ENCODE measurements around the gene TEAD1.

Gene TEAD1

DNA sequence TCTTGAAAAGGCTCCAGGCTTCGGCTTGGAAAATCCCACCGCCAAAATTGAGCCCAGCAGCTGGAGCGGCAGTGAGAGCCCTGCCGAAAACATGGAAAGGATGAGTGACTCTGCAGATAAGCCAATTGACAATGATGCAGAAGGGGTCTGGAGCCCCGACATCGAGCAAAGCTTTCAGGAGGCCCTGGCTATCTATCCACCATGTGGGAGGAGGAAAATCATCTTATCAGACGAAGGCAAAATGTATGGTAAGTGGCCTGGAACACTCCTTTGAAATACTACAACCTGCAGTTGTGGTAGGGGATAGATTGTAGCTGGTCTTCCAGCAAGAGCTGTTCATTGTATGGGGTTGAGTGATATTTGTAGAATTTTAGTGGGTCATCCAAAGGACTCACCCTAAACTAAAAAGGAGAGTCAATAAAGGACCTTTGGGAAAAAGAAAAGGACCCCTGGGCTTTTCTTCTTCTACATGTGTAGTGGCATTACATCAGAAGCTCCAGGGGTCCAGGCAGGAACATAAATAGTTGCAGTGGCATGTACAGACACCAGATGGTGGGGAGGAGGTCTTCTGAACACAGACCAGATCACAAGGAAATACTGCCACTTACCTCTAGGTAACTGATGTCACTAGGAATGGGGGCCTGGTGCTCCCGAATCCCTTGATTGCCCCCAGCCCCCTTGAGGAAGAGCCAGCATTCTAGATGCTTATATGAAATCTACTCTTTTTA is 90.1 kb downstream of the TEAD1 start:
- DNase-seq (ENCODE audit: low read depth) = no peak

DNA sequence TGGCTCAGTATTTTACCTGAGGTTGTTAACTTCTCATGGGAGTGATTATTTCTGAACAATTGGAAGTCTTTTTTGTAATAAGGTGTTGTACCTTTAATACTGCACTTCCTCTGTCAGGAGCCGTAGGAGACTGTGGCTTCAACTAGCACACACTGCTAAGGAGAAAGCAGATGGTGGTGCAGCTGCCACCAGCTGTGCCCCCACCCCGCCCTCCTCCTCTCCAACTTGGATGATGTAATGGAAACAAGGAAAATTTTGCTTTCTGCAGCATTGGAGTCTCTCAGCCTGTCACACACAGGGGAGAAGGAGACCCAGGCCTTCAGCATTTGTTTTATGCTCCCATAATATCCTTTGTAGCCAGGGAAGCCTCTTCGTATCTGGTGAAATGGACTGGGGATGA is 91.2 kb downstream of the TEAD1 start:
- no peak for DNase-seq (ENCODE audit: low read depth)

DNA sequence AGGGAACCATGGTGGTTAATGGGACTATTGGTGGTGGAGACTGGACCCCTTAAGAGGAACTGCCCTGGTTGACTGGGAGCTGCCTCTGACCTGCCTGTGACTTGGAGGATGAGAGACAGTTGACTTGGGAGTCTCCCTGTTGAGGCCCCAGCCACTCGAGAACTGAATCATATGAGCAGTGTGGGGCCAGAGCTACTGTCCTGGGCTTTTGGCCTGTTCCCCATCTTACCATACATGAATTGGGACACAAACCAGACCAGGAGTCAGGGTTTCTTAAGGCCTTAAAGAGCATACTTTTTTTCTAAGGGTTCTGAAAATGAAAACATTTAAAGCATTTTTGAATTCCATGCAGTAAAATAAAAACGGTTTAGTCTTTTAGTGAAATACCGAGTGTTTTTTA is 92.8 kb downstream of the TEAD1 start:
- no peak for DNase-seq (ENCODE audit: low read depth)

DNA sequence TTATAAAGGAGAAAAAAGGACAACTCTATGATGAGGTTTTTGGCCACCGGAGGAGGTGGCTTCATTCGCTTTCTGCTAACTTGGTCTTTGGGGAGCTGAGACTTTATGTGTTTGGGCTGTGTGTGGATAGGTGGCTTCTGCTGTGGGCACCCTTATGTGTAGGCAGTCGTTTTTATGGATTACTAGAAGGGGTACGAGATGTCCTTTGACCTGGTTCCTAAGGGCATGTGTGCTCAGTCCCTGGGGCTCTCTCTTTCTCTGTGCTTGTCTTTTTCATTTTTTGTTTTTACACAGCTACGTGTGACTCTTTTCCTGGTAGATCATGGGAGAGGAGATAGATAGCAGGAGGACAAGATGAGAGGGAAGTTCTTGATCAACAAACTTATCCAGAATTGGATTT is 93.4 kb downstream of the TEAD1 start:
- no peak for DNase-seq (ENCODE audit: low read depth)

DNA sequence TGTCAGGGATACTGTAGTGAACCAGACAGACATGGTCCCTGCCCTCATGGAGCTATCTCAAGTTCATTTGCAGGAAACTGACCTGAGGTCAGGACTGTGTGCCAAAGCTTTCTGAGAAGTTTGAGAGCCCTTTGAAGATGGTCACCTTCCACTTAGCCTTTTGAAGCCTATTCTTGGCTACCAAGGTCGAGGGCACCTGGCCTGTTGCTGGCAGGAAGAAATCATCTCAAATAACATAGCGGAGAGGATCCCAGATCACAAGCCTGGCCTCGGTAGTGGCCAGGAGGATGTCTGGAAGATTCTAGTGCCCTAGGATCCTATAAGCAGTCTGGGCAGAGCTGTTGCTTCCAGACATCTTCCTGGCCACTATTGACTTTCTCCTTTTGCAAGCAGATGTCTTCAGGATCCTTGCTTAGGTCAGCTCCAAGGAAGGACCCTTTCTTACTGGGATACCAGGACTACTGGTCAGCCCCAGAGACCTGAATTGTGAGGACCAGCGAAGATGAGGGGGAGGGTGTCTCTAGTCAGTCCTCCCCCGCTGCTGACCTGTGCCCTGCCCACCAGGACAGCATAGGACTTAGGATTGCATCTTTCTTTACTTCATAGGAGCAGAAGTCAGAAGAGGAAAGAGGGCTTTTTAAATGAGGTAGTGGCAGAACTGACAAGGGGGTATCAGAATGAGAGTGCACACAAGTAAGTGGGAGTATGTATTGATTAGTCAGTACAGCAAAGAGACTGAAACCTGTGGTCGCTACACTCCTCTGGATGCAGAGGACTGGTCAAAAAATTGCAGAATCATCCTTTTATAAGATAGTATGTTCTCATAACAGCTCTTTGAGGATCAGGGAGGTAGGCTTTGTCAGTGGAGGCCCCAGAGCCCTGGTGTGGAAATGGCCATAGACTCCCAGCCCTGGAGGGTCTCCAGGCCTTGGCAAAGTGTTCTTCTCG is 94.8 kb downstream of the TEAD1 start:
- no peak for DNase-seq (ENCODE audit: low read depth)

DNA sequence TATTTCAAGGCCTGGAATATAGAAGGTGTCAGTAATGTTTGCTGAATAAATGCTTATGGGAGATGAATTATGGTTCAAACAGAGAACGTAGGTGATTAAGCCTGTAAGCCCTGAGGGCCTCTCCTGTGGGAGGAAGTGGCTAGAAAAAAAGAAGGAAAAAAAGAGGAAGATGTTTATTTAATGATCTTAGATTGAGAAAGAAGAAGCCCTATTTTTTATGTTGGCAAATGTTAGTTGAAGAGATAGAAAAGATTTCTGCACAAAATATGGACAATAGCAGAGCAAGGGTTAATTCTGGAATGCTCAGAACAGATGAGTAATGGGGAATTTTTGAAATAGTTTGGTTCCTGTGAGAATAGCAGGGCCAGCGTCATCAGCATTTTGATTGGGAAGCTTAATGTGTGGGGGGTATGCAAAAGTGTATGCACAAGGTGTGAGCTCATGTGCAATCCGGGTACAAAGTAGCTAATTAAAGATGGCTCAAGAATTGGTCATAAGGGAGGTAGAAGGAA is 95.7 kb downstream of the TEAD1 start:
- no peak for DNase-seq (ENCODE audit: low read depth)

DNA sequence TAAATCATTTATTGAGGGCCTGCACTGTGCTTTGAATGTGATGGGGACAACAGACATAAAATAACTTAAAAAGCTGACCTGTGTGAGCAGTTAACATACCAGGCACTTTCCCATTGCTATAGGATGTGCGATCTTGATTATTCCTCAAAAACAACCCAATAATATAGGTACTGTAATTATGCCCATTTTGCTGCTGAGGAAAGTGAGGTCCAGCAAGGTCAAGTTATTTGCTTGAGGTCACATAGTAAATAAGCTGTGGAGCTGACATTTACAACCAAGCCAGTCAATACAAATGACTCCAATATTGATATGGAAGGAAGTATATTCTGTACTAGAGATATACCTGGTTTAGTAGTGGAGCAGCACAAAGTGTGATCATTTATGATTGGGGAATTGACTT is 96.2 kb downstream of the TEAD1 start:
- no peak for DNase-seq (ENCODE audit: low read depth)

DNA sequence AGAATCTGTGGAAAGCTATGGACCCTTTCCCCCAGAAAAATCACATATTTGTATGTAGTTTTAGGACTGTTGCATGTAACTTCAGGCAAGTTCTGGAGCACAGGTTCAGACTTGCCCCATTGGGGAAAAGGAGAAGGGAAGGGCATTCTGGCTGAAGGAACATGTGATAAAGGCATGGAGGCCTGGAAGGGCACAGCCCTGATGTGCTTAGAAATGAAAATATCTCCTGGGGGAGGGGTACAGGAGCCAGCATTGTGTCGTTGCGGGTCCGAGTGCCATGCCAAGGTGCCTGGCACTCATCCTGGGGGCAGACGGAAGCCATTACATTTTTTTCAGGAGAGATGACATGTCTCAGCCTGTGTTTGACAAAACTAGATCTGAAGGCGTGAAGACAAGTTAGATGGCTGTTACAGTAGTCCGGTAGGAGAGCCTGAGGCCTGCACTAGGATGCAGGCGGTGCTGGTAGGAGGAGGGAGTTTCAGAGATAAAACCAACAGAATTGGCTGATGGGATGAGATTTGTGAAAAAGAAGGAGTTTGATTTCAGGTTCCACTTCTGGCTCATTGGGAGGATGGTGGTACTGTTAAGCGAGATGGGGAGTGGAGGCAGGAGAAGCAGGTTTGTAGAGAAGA is 96.9 kb downstream of the TEAD1 start:
- no peak for DNase-seq (ENCODE audit: low read depth)

DNA sequence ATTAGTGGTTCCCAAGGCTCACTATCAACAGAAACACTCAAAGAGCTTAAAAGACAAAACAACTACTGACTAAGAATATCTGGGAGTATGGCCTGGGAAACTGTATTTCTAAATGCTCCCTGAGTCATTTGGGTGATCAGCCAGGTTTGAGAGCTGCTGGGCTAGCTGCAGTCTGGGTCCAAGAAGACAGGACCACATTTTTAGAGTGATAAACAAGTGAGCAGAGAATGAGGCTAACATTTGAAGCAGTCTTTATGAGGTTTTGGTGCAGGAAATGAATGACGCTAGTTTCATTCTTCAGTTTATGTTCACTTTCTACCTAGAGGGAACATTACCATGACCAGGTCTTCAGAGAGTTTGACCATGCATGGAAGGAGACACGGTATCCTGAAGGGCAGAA is 97.7 kb downstream of the TEAD1 start:
- DNase-seq (ENCODE audit: low read depth) = no peak

DNA sequence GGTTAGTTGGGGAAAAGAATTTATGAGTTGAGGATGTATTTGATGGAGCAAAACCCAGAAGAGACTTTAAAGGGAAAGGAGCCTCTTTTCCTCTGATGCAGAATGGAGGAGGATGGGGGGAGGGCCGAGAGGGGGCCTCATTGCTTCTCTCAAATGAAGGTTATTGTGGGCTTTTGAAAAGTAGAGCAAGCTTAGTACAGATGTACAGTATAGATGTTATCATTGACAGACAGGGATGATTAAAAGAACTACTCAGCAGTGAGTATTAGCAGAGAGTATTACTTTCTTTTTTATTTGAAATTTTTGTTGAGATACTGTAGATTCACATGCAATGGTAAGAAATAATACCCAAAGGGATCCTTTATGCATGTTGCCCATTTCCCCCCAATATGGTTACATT is 98.1 kb downstream of the TEAD1 start:
- DNase-seq (ENCODE audit: low read depth) = no peak

DNA sequence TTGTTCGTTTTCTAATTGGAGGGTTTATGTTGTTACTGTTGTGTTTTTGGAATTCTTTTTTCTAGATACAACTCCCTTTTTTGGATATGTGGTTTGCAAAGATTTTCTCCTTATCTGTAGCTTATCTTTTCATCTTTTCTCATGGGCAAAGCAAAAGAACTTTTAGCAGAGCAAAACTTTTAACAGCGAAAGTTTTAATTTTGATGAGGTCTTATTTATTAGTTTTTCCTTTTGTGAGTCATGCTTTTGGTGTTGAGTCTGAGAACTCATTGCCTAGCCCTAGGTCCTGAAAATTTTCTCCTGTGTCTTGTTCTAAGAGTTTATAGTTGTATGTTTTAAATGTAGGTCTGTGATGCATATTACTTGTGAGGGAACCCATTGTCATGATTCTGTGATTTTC is 99.4 kb downstream of the TEAD1 start:
- no peak for DNase-seq (ENCODE audit: low read depth)

DNA sequence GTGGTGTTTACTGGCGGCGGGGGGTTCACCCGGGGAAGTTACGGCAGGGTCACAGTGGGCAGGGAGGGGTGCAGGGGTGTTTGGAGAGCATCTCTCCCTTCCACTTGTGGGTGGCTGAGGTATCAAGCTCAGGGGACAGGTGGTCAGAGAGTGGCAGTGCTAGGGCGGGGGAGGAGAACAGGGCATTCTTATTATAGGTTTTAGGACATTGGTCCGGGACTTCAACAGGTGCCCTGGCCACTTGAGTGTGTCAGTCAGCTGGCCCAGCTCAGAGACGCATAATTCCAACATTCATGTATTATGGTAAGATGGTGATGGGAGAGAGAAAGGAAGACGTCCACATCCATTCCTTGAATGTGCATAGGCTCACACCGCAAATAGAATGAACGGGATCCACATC is 101.7 kb downstream of the TEAD1 start:
- DNase-seq (ENCODE audit: low read depth) = no peak

DNA sequence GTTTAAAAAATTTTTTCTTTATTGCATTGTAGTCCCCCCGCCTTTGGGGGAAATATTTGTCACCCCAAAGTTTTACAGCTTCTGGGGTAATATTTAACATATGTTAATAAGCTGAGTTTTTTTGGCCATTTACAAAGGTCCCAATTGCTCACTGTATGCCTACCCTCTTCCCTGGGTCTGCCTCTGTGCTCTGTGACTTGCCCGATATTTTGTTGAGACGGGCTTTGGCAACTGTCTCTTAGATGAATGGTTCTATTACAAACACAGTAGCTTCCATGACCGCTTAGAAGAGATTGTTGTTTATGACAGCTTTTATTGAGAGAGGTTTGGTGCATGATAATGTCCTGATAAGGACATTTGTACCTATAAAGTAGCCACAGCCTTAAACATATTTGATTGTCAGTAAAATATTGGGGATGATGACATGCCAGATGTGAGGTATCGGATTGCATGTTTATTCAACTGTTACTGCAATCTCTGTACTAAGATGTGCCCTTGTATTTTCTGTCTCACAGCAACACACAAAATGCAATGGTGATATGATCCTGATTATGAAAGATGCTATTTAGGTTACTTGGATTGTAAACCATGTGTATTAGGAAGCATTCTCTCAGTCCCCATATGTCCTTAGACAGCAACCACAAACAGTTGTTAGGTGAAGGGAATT is 103.1 kb downstream of the TEAD1 start:
- DNase-seq (ENCODE audit: low read depth) = no peak

DNA sequence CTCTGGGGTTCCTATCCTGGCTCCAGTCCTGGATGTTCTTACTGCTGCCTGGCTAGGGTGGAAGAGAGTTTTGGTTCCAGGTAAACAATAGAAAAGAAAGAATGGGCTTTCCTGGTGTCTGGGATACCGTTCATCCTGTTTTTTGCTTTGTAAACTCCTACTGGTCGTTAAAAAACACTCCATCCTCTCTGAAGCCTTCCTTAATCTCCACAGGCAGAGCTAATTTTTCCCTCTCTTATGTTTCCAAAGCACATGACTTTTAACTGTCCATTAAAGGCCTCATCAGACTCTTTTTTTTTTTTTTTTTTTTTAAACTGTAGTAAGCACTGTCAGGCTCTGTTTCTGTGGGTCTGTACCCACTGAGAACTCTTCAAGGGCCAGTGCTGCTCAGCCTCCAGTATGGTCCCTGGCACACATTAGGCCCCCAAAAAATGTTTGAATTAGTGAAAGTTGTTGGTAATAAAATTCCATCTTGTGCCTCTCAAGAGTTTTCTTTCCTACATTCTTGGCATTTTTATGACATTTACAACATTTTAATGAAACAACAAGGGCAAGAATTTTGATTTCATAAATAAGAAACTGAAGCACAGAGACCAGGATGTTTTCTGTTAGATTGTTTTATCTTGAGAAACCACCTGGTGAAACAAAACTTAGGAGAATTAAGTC is 104.2 kb downstream of the TEAD1 start:
- no peak for DNase-seq (ENCODE audit: low read depth)

DNA sequence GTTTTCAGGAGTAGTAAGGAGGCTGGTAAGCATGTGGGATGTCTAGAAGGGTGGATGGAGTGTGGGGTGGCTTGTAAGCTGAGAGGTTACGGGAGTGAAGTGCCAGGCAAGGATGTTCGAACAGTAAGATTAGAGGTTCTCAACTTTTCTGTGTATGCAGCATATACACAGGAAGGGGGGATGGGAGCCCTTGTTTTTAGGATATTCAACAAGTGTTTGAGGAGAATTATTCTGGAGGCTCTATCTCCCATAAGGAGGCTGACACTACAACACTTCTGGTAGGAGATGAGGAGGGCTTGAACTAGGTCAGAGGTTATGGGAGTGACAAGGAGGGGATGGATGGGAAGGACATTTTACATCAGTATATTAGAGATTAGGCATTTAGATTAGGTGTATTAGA is 109.5 kb downstream of the TEAD1 start:
- no peak for DNase-seq (ENCODE audit: low read depth)

DNA sequence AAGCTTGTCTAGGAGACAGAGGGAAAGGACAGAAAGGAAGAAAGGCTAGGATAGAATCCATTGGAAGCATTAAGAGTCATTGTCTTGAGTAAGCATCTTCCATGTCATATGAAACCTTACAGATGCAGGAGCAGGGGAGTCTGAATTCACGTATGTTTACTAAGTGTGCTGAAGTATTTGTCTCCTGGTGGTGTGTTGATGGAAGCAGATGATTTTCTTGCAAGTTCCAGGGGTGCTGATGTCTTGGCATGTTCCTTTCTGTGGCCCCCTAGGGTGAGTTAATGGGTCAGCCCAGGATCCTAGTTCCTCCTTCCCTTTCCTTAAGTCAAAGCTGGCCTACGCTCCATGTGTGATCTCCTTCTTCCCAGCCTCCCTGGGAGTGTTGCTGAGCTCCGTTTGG is 110.2 kb downstream of the TEAD1 start:
- DNase-seq (ENCODE audit: low read depth) = no peak

DNA sequence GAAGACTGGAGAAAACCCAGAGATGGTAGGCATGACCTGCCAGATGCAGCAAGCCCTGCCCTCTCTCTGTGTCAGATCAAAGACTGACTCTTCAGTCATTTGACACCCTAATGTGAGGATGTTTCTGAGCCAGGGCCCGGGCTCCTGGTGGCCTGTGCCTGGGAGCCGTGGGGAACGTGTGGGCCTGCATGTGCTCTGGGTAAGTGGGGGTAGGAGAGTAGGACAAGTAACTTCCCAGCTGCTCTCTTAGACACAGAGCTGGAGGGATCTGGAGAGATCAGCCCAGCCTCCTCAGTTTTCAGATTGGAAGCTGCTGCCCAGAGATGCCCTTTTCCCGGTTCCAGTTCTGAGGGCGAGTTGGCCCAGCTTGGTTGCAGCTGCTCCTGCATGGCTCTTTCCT is 110.8 kb downstream of the TEAD1 start:
- no peak for DNase-seq (ENCODE audit: low read depth)

DNA sequence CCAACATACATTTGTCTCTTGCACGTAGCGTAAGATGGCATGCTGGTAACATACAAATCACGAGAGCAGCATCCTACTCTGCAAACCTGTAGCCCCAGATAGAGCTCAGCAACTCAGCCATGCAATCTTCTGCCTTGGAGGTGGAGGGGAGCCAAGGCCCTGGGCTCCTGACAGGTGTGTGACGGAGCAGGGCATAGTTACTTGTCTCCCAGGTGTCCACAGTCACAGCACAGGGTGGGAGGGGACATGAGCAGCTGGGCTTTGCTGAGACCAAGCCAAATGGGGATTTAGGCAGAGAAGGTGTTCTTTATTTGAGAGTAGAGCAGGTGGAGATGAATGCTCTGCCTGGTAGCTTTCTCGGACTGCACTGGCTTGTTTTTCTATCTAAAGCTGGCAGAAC is 111.7 kb downstream of the TEAD1 start:
- DNase-seq (ENCODE audit: low read depth) = no peak

DNA sequence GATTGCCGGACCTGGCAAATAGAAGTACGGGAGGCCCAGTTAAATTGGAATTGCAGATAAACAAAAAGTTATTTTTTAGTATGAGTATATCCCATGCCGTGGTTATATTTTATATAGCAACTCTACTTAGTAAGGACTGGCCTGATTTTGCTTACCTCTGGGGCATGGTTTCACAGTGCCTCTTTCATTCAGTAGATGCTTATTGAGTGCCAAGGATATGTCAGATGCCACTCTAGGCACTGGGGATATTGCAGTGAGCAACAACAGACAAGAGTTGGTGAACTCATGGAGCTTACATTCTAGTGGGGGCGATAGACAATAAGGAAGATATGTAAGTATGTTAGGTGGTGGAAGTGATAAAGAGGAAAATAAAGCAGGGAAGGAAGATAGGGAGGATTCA is 112.2 kb downstream of the TEAD1 start:
- no peak for DNase-seq (ENCODE audit: low read depth)

DNA sequence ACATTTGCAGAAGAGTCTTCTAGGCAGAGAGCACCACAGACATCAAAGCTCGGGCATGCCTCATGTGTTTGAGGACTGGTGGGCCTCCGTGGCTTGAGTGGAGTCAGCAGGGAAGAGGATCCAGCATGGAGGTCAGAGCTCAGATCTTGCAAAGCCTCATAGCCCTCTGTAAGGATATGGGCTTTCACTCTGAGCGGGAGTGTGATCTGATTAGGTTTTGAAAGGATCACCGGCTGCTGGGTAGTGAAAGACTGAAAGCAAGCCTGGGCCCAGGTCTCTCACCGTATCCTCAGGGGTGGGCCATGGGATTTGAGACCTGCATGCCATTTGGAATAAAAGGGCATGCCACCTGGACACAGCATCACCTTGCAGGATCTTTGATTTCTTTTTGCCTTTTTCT is 112.7 kb downstream of the TEAD1 start:
- no peak for DNase-seq (ENCODE audit: low read depth)

DNA sequence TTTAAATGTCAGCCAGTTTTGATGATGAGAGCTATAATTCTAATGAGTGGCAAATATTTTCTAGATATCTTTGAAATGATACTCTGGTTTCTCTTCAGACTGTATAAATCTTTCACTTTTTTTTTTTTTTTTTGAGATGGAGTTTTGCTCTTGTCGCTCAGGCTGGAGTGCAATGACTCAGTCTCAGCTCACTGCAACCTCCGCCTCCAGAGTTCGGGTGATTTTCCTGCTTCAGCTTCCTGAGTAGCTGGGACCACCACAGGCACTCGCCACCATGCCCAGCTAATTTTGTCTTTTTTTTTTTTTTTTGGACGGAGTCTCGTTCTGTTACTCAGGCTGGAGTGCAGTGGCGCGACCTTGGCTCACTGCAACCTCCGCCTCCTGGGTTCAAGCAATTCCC is 113.6 kb downstream of the TEAD1 start:
- no peak for DNase-seq (ENCODE audit: low read depth)

DNA sequence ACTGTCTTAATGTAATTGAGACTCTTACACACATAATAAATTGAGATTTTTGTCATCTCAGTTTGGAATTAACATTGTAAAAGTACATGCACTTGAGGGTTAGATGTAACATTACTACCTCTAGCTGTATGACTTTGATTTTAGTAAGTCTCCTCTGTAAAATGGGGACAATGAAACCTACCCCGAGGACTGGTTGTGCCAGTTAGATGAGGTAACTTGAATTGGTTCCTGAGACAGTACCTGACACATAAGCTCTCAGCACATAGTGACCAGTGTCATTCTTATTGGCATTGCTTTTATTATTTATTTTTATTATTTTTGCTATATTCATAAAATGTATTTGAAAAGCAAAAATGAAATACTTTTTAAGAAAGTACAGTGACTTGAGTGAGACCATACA is 114.8 kb downstream of the TEAD1 start:
- DNase-seq (ENCODE audit: low read depth) = no peak
